Measurements from ENCODE around the gene TNNI2.

Gene TNNI2

GRCh38 chr11:1851468-1852180, 12.8 kb downstream of the TNNI2 start:
- no peak for TF ChIP-seq CTCF (conservative IDR thresholded peaks at IDR 0.05; ENCODE audit: low read depth, low read length)
- no peak overlapping the region for H3K4me3 ChIP-seq (ENCODE audit: low read length)
- no peak for DNase-seq (ENCODE audit: low read depth)

- TF ChIP-seq CTCF (conservative IDR thresholded peaks at IDR 0.05; ENCODE audit: low read depth, low read length), result no peak
- no peak overlapping the region for H3K4me3 ChIP-seq (ENCODE audit: low read length)
- no peak for DNase-seq (ENCODE audit: low read depth)
Measured at GRCh38 chr11:1852271-1852876, 13.6 kb downstream of the TNNI2 start.

GRCh38 chr11:1852877-1853276, 14.1 kb downstream of the TNNI2 start, which contains the start of gene LSP1:
LSP1 (plus strand) TSS chr11:1853084; CDS start chr11:1853145, 61 bp downstream.
- TF ChIP-seq CTCF (conservative IDR thresholded peaks at IDR 0.05; ENCODE audit: low read depth, low read length), result no peak
- no peak within 1 kb of the TSS for H3K4me3 ChIP-seq (ENCODE audit: low read length)
- DNase-seq (ENCODE audit: low read depth), result no peak

GRCh38 chr11:1853376-1854131, 14.8 kb downstream of the TNNI2 start:
- DNase-seq (ENCODE audit: low read depth), result no peak
- H3K4me3 ChIP-seq (ENCODE audit: low read length), result no peak overlapping the region
- no peak for TF ChIP-seq CTCF (conservative IDR thresholded peaks at IDR 0.05; ENCODE audit: low read depth, low read length)

GRCh38 chr11:1854132-1854948, 15.6 kb downstream of the TNNI2 start:
- no peak overlapping the region for H3K4me3 ChIP-seq (ENCODE audit: low read length)
- no peak for TF ChIP-seq CTCF (conservative IDR thresholded peaks at IDR 0.05; ENCODE audit: low read depth, low read length)

GRCh38 chr11:1854949-1855885, 16.4 kb downstream of the TNNI2 start:
- DNase-seq (ENCODE audit: low read depth), result no peak
- H3K4me3 ChIP-seq (ENCODE audit: low read length), result no peak overlapping the region
- no peak for TF ChIP-seq CTCF (conservative IDR thresholded peaks at IDR 0.05; ENCODE audit: low read depth, low read length)

More at GRCh38 chr11:1854132-1854948, 15.6 kb downstream of the TNNI2 start:
- DNase-seq (ENCODE audit: low read depth), result no peak
